ENCODE results near the gene SWT1.
A peak's percentile ranks its signal among the peaks of the same experiment; 100 is the strongest.
"Not testable (repeated sequence)": the region's sequence is repeated elsewhere in the genome, so short reads cannot be mapped to it uniquely, and the experiment has no call there.

Gene SWT1

DNA sequence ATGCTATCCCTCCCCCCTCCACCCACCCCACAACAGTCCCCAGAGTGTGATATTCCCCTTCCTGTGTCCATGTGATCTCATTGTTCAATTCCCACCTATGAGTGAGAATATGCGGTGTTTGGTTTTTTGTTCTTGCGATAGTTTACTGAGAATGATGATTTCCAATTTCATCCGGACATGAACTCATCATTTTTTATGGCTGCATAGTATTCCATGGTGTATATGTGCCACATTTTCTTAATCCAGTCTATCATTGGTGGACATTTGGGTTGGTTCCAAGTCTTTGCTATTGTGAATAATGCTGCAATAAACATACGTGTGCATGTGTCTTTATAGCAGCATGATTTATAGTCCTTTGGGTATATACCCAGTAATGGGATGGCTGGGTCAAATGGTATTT is 95.0 kb downstream of the SWT1 start:
- DNase-seq, result not testable (repeated sequence)

DNA sequence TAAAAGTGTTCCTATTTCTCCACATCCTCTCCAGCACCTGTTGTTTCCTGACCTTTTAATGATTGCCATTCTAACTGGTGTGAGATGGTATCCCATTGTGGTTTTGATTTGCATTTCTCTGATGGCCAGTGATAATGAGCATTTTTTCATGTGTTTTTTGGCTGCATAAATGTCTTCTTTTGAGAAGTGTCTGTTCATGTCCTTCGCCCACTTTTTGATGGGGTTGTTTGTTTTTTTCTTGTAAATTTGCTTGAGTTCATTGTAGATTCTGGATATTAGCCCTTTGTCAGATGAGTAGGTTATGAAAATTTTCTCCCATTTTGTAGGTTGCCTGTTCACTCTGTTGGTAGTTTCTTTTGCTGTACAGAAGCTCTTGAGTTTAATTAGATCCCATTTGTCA is 95.4 kb downstream of the SWT1 start:
- DNase-seq, result not testable (repeated sequence)

DNA sequence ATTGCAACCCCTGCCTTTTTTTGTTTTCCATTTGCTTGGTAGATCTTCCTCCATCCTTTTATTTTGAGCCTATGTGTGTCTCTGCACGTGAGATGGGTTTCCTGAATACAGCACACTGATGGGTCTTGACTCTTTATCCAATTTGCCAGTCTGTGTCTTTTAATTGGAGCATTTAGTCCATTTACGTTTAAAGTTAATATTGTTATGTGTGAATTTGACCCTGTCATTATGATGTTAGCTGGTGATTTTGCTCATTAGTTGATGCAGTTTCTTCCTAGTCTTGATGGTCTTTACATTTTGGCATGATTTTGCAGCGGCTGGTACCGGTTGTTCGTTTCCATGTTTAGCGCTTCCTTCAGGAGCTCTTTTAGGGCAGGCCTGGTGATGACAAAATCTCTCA is 98.6 kb downstream of the SWT1 start:
- DNase-seq, result not testable (repeated sequence)

DNA sequence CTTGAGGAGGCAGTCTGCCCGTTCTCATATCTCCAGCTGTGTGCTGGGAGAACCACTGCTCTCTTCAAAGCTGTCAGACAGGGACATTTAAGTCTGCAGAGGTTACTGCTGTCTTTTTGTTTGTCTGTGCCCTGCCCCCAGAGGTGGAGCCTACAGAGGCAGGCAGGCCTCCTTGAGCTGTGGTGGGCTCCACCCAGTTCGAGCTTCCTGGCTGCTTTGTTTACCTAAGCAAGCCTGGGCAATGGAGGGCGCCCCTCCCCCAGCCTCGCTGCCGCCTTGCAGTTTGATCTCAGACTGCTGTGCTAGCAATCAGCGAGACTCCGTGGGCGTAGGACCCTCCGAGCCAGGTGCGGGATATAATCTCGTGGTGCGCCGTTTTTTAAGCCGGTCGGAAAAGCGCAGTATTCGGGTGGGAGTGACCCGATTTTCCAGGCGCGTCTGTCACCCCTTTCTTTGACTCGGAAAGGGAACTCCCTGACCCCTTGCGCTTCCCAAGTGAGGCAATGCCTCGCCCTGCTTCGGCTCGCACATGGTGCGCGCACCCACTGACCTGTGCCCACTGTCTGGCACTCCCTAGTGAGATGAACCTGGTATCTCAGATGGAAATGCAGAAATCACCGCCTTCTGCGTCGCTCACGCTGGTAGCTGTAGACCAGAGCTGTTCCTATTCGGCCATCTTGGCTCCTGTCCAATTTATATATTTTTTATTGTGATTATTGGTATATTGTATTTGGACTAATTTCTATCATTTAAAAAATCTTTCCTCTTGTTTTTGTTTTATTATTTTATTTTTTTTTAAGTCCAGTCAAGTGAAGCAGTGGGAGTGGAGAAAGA is 100.4 kb downstream of the SWT1 start:
- not testable (repeated sequence) for DNase-seq

DNA sequence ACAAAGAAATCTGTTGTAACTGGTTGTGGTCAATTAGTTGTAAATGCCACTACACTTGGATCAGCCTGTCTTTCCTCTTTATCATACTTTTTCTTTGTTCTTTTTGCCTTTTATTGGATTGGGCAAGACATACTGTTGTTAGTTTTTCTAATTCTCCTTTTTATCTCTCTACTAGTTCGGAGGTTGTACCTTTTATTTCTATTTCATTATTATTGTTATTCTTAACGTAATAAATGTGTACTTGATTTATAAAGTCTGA is 100.9 kb downstream of the SWT1 start:
- no peak for DNase-seq

DNA sequence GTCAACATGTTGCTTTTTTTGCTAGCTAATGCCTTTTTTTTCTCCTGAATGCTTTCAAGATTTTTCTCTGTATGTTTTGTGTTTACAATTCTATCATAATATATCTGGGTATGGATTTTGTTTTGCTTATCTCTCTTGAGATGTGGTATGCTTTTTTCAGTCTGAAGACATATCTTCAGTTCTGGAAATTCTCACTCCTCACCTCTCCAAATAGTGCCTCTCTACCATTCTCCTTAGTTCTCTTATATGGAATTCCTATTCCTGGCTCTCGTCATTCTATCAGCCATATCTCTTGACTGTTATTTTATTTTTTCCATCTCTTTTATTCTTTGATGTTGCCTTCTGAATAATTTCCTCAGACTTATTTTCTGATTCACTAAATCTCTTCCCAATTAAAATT is 101.7 kb downstream of the SWT1 start:
- no peak for DNase-seq

DNA sequence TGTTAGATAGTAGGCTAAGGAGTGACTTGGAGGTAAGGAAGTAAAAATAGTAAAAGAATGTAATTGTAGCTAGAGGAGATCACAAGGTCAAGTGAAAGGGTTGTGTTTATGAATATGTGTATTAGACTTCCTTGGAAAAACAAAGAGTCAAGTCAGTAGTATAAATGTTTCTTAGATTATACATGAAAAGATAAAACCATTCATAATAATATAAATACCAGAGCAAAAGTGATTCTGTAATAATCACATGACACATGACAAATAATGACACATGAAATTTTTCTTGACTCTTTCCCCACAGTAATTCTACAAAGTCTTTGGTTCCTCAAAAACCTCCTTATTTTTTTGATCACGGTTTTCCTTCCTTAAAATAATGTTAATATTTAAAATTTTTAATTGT is 103.6 kb downstream of the SWT1 start:
- no peak for DNase-seq

DNA sequence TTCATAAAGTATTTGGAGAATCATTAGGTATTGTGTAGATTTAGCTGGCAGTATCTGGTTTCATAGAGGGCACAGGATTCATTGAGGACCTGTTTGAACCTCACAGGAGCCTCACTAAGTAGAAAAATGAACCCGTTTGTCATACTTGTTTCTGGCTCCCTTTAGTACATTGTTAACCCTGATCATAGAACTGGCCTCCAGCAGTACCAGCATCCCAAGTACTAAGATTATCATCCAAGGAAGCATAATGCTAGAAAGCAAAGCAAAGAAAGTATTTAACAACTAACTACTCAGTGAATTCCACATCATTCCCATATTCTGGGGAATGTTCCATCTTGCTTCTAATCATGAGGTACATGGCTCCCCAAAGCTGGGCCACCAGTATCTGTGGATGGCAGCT is 105.2 kb downstream of the SWT1 start:
- no peak for DNase-seq

DNA sequence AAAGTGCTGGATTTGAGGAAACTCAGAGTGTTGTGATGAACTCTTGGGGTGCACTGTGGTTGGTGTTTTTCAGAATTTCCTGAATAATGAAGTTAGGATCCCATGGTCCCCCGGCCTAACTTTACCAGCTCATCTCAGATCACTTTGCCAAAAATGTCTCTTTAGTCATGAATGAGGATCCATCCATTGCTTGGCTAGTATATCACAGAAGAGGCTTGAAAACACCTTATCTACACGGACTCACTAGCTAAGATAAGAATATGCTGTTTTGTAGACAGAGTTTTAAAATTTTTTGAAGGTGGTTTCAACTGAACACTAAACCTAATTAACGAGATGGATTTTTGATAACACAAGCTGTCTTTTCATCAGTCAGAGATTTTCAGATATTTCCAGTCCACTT is 106.3 kb downstream of the SWT1 start:
- no peak for DNase-seq

DNA sequence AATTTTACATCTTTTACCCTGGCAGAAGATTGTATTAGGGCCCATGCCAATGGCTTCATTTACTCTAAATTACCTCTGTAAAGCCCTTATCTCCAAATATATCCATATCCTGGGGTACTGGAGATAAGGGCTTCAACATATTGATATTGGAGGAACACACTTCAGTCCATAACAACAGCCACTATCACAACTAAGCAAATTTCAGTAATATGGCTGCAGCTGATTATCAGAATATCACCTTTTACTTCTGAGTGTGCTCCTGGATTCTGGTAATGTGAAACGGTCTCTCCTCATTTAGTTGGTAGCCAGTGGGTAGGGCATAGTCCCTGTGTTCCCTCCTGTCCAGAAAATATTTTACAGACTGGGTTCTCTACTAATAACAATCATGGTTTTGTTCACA is 106.8 kb downstream of the SWT1 start:
- DNase-seq, result no peak

DNA sequence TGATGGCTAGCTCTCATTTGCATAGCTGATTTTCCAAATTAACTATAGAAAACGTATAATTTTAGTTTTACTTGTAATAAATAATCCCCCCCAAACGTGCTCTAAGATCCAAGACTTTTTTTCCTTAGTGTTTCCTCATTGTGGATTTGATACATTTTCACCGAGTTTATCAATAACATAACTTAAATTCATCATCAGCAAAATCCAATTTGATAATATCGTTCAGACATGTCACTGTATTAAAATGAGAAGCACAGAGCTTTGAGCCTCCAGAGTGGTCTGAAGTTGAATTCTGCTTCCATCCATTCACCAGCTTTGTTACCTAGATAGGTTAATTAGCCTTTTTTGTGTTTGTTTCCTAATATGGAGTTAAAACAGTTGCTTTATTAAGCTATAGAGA is 108.3 kb downstream of the SWT1 start:
- no peak for DNase-seq

DNA sequence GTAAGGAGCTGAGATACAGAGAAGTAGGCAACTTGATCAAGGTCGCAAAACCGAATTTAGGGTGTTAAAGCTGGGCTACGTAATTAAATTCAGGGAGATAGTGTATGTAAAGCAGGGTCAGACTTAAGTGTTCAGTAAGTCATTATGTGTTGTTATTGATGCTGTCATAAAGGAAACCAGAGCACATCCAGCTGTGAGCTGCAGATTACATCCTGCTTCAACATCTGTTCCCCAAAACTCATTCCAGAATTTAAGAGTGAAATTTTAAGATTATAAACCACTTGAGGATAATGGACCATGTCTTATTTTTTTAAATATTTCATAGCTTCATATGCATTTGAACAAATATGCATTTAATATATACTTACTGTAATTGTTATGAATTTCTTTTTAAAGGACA is 110.3 kb downstream of the SWT1 start:
- DNase-seq, result no peak

DNA sequence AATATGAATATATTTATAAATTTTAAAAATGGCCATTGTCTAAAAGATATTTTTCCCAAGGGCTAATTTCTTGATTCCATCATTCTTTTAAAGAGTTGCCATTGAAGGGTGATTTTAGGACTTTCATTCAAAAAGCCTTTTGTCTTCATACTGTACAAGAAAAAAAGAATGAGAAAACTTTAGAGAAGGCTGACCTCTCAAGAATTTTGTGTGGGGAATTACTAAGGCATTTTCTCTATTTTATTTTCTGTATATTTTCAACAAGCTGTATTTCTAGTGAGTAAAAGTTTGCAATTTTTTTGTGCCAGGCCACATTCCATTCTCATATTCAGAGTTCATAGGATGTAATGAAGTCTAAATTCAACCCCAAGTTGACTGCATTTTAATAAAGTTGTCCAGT is 110.7 kb downstream of the SWT1 start:
- no peak for DNase-seq

DNA sequence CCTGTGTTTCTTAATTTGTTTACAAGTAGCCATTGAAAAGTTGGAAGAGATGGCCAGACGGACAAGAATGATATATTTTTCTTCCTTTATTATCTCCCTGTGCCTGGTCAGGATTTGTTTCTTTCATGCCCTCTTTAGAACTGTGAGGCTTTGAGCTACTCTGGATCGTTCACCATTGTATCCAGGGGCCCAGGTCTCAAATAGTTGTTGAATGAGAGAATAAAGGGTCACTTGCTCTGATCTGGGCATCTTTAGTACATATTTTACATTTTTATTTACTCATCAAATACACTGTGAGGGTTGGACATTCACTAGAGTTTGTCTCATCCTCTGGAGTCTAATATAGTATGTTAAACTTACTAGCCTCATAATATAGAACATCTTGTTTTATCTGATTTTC is 111.4 kb downstream of the SWT1 start:
- DNase-seq, result no peak

DNA sequence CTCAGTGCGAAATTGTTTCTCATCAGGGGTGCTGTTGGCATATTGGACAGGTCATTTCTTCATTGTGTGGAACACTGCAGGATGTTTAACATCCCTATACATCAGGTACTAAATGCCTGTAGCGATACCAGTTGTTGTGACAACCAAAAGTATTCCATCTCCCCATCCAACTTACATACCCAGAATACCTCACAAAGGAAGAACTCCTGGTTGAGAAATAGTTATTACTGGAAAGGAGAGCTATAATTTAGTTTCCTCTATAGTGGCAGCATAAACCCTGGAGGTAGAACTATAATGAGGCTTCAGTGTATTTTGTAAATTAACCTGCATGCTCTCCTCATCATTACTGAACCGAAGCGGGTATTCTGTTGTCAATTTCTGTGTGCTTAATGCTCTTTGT is 115.0 kb downstream of the SWT1 start:
- DNase-seq, result no peak

DNA sequence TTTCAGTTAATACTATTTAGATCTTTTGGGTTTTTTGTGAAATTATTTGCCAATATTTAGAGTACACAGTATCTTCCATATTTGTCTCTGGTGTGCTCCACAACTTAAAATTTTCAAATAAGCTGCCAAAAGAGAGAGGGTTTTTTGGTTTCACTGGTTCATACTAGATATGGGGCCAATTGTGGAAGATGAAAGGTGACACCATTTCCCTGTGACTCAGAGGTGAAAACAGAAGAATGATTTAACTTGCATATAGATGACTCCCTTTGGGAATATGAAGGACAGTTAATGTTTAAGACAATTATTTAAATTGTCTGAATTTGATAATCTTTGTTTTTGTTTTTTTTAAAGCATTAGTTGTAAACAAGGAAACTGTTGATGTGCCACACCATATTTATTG is 122.6 kb downstream of the SWT1 start:
- DNase-seq, result peak; percentile 51

DNA sequence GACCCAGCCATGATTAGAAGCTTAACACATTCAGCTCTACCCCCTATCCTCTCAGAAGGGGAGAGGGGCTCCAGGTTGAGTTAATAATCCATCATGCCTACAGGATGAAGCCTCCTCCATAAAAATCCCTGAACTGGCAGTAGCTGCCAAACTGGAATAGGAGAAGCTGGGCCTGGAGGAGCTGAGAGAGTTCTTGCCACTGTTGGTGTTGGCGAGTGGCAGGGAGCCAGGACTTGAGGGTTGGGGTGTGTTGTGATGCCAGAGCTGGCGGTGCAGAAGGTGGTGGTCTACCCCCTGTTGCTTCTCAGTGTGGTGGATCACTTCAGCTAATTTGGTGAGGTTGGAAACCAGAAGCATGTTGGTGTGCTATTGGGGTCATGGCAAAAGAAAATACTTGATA is 123.6 kb downstream of the SWT1 start:
- no peak for DNase-seq

DNA sequence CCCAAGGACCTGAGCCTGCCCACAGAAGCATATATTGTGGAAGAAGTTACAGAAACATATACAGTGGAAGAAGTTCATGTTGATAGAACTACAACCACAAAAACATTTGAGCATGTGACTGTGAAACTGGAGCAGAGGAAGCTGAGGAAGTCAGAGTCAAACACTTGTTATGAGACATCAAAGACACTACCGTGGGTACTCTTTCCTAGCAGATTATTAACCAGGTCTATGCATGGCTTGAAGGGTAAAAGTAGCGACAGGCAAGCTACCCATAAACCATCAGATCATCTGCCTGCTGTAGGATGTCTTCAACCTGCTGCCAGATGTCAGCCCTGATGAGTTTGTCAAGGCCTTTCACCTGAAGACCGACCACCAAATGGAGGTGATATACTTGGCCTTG is 124.3 kb downstream of the SWT1 start:
- DNase-seq, result no peak

DNA sequence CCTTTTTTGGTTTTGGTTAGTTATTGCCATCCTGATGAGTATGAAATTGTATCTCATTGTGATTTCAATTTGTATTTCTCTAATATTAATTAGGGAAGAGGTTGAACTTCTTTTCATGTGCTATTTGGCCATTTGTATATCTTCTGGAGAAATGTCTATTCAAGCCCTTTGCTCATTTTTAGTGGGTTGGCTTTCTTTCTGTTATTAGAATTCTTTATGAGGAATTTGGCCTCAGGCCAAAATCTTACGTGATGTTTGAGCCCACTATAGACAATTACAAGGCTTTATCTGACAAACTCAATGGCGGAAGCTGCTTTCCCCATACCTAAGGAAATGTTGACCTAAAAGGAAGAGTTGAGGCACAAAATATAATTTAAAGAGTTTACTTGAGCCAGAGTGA is 127.1 kb downstream of the SWT1 start:
- DNase-seq, result no peak

DNA sequence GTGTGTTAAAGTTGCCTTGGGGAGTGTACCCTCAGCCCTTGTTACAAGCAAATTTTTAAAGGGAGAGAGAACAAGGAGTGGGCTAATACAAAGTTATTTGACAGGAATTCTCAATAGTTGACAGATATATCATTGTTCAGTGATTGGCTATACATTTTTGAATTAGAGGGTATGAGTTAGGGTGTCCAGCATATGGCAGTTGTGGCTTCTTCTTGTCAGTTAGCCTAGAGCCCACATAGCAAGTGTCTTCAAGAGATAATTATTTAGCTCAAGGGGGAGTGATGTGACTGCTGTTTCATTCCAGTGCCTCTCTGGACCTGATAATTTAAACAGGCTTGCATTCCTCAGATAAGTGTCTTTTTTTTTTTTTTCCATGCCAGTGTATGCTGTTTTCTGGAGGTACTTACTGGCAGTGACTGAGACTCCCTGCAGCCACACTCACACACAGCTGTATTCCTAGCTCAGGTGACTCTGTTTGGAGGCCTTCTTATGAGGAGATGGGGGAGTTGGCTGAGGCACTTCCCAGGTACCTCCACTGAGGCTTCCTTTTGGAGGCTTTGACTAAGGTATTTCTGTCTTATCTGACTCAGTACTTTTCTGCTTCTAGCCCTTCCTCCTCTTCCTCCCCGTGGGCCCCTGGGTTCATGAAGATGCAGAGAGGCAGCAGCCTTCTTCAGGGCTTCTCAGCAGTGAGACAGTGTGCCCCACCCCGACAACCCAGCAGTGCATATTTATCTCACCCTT is 127.7 kb downstream of the SWT1 start:
- peak; percentile 48 for DNase-seq

DNA sequence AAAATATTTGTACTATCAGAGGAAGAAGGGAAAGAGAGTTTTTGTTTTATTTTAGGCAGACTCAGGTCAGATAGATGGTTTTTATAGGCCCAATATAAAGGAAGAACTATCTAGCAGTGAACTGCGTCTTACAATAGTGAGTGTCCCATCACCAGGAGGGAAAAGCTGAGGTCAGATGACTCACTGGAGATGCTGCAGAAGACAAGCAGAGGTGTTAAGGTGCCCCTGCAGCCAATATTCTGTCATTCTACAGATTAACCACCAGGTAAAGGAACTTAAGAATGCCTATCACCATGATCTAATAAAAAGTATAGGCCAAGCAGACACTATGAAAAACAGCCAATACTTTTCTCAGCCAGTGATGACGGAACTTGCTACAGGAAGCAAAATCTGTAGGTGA is 130.5 kb downstream of the SWT1 start:
- DNase-seq, result no peak

DNA sequence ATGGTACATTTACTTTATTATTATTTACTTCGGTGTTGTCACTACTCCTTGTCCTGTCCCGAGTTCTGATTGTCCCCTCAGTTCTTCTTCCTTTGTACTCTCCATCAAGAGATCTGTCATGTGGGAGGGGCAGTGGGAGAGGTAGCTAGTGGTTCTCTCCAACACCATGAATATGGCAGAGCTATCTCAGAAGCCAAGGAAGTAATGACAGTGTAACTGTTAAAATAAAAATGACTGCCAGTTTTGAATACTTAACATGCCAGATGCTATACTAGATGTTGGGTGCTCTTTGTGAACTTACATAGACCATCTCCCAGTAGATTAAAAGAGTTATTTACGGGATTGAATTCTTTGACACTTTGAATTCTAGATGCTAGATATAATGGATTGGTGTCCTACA is 131.5 kb downstream of the SWT1 start:
- DNase-seq, result no peak

DNA sequence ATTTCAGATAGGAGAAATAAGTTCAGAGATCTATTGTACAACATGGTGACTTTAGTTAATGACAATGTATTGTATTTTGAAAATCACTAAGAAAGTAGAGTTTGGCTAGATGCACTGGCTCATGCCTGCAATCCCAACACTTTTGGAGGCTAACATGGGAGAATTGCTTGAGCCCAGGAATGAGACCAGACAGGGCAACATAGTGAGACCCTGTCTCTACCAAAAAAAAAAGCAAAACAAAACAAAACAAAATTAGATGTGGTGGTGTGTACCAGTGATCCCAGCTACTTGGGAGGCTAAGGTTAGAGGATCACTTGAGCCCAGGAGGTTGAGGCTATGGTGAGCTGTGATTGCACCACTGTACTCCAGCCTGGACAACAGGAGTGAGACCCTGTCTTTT is 132.9 kb downstream of the SWT1 start:
- DNase-seq, result no peak

DNA sequence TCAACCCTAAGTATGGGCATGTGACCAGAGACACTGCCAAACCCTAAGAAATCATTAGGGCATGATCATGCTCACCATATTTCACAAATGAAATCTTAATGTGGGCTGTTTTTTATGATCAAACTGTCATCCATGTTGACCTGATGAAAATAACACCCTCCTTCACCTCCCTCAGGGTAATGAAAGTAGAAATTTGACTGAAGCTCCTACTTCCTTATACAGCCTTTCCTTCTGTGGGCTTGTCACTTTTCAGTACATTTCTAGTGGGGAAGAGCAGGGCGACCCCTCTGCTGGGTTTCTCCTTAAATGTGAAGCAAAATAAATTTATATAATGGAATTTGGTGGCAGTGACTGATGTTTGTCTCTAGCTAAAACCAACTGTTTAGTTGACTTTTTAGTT is 134.2 kb downstream of the SWT1 start:
- no peak for DNase-seq

DNA sequence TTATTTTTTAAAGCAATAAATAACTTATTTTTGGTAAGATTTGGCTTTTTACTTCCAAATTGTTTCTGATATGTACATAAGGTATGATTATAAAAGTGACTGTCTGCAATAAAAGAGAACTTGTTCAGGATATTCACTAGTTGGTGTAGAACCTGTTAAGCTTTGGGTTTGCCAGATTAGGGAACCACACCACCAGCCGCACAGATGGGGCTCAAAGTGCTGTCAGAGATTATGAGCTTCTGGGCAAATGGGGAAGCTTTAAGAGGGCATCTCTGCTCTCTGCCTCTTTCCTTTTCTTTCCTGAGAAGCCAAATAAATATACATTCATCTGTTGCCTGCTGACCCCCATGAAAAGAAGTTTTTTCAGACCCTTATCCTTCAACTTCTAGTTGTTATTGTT is 134.7 kb downstream of the SWT1 start:
- DNase-seq, result no peak
